Adipose tissue (tissue), 3 donors: ENCODE measurements around the gene NOCT. TPM values are rescaled to one million over a fixed set of nuclear protein-coding genes. Genes with fewer than 3 reads are reported as not detected.
A peak's percentile ranks its signal among the peaks of the same experiment; 100 is the strongest.
"Not testable (repeated sequence)": the region's sequence is repeated elsewhere in the genome, so short reads cannot be mapped to it uniquely, and the experiment has no call there.

ENCODE experiments used
- H3K27ac ChIP-seq: one replicate; pipeline ENCODE4 v1.5.1; 2013; ENCODE audit warnings: low read depth, low read length
- WGBS, 3 donors: extraction: QIAGEN DNeasy Blood & Tissue Kit; methylation state at CpG; one replicate each; pipeline ENCODE4 v1.1.7; 2013; 5-methylcytosine and 5-hydroxymethylcytosine counted together
- polyA plus RNA-seq, 3 donors: library from polyadenylated mRNA; stranded (reverse); fragments of 200-250 nt; gene quantifications; one replicate each; pipeline ENCODE4 v1.2.3, GENCODE V29; 2013
- donor health status: healthy with polysubstance abuse.
- donor health status: Bipolar disorder and iron deficiency.
- donor health status: healthy.

Gene NOCT
- polyA plus RNA-seq, 3 donors = 0.97 to 34.7 (median 5.7) TPM

- no peak overlapping the region for H3K27ac ChIP-seq
- 92 to 97% (median 95%) methylated on average over 5 of the region's 5 CpGs for WGBS, 3 donors
Observed at GRCh38 chr4:139005774-139006173, 9.8 kb upstream of the NOCT start.

GRCh38 chr4:139007640-139008039, 7.9 kb upstream of the NOCT start:
- no peak overlapping the region for H3K27ac ChIP-seq
- WGBS, 3 donors = 87 to 90% (median 88%) methylated on average over 2 of the region's 2 CpGs

- whole genome bisulfite sequencing, 3 donors = 80 to 94% (median 82%) methylated on average over 7 of the region's 7 CpGs
- H3K27ac ChIP-seq = not testable (repeated sequence)
Observed at GRCh38 chr4:139008278-139008677, 7.3 kb upstream of the NOCT start.

GRCh38 chr4:139009702-139010101, 5.9 kb upstream of the NOCT start:
- 19 to 60% (median 38%) methylated on average over 1 of the region's 1 CpG for WGBS, 3 donors
- H3K27ac ChIP-seq = no peak overlapping the region

GRCh38 chr4:139011225-139011950, 4.2 kb upstream of the NOCT start:
- H3K27ac ChIP-seq = no peak overlapping the region
- WGBS, 3 donors = 85 to 87% (median 87%) methylated on average over 16 of the region's 16 CpGs

- WGBS, 3 donors = 18 to 40% (median 23%) methylated on average over 9 of the region's 9 CpGs
- peak overlapping the region; percentile 89 for H3K27ac ChIP-seq
Observed at GRCh38 chr4:139014371-139015268, 961 bp upstream of the NOCT start.

- 0 to 2% (median 0%) methylated on average over 33 to 55 of the region's 55 CpGs for WGBS, 3 donors
- H3K27ac ChIP-seq = peak overlapping the region; percentile 40
Observed at GRCh38 chr4:139015948-139016471, 429 bp downstream of the NOCT start.

- WGBS, 3 donors = 37 to 45% (median 37%) methylated on average over 3 of the region's 3 CpGs
- H3K27ac ChIP-seq = no peak overlapping the region
Observed at GRCh38 chr4:139017861-139018260, 2.3 kb downstream of the NOCT start.

GRCh38 chr4:139018501-139018900, 2.9 kb downstream of the NOCT start:
- H3K27ac ChIP-seq = no peak overlapping the region

- H3K27ac ChIP-seq = no peak overlapping the region
- 73 to 78% (median 78%) methylated on average over 10 of the region's 10 CpGs for WGBS, 3 donors
Observed at GRCh38 chr4:139018971-139019758, 3.6 kb downstream of the NOCT start.

- WGBS, 3 donors = 73 to 76% (median 75%) methylated on average over 4 of the region's 4 CpGs
- no peak overlapping the region for H3K27ac ChIP-seq
Observed at GRCh38 chr4:139020384-139020783, 4.8 kb downstream of the NOCT start.

- 92 to 96% (median 95%) methylated on average over 12 of the region's 12 CpGs for WGBS, 3 donors
- H3K27ac ChIP-seq = not testable (repeated sequence)
Observed at GRCh38 chr4:139021071-139021470, 5.5 kb downstream of the NOCT start.

GRCh38 chr4:139022835-139023234, 7.3 kb downstream of the NOCT start:
- no peak overlapping the region for H3K27ac ChIP-seq
- WGBS, 3 donors = 94 to 98% (median 95%) methylated on average over 5 of the region's 5 CpGs

- WGBS, 3 donors = 91 to 93% (median 91%) methylated on average over 9 of the region's 9 CpGs
- H3K27ac ChIP-seq = no peak overlapping the region
Observed at GRCh38 chr4:139024686-139025085, 9.1 kb downstream of the NOCT start.

- no peak overlapping the region for H3K27ac ChIP-seq
- WGBS, 3 donors = 96 to 100% (median 100%) methylated on average over 1 of the region's 1 CpG
Observed at GRCh38 chr4:139025841-139026240, 10.3 kb downstream of the NOCT start.

GRCh38 chr4:139027776-139028175, 12.2 kb downstream of the NOCT start:
- 68 to 76% (median 75%) methylated on average over 5 of the region's 5 CpGs for WGBS, 3 donors
- H3K27ac ChIP-seq = no peak overlapping the region

GRCh38 chr4:139028191-139028661, 12.6 kb downstream of the NOCT start:
- H3K27ac ChIP-seq = no peak overlapping the region
- WGBS, 3 donors = 38 to 82% (median 73%) methylated on average over 11 of the region's 11 CpGs

- 69 to 80% (median 79%) methylated on average over 6 of the region's 6 CpGs for WGBS, 3 donors
- not testable (repeated sequence) for H3K27ac ChIP-seq
Observed at GRCh38 chr4:139029866-139030363, 14.3 kb downstream of the NOCT start.
